Right lobe of liver (tissue), 4 donors: Measurements from ENCODE around the gene SUN3.

ENCODE experiments used
- CTCF ChIP-seq, 4 donors: fragments of 200-600 bp in 3 of 4; fragments of 450-650 bp in 1 of 4; IDR thresholded peaks; one replicate each; pipeline versions ENCODE4 v1.5.1 to v1.8.0; 2016 to 2022; ENCODE audit warnings: antibody characterized with exemption in 4 of 4, mild to moderate bottlenecking in 2 of 4
- POLR2A ChIP-seq: fragments of 450-650 bp; IDR thresholded peaks from one replicate; pipeline ENCODE4 v1.6.1; 2017; ENCODE audit warnings: antibody characterized with exemption, mild to moderate bottlenecking
- donor health status: DM: no; HTN: no; CAD: no.
- donor health status: DM: no; HTN: no; CAD: no.
- donor health status: DM: no; HTN: yes; CAD: no.

GRCh38 chr7:48009257-48009656 is 19.6 kb downstream of the SUN3 start:
- TF ChIP-seq CTCF (IDR thresholded peaks at IDR 0.05) (no peak), POLR2A (no peak)
